Panc1 (cell line): ENCODE data around the gene LIPN. TPM values are rescaled to one million over a fixed set of nuclear protein-coding genes. Genes with fewer than 3 reads are reported as not detected.

Experiments
- ATAC-seq: fragments of 200-7000 bp; cut with Tn5 transposase; 2 replicates; pipeline ENCODE4 v1.9.1; 2020; ENCODE audit warnings: mild to moderate bottlenecking, moderate library complexity
- BruUV-seq: library from RNA; stranded (reverse); fragments of 400-500 nt; replicated peaks from 2 replicates; lab custom pipeline; 2021; lab: Mats Ljungman, UMichigan
- CTCF ChIA-PET: fragments of 300-600 bp; sonication (Branson Sonifier 250); formaldehyde crosslinking; loops from one replicate; lab custom pipeline; 2022; ENCODE audit warnings: antibody characterized with exemption; lab: Charles Lee
- POLR2A ChIA-PET: fragments of 300-600 bp; sonication (Branson Sonifier 250); formaldehyde crosslinking; loops from one replicate; lab custom pipeline; 2022; ENCODE audit warnings: antibody characterized with exemption; lab: Charles Lee
- DNase-seq: peaks from one replicate; pipeline ENCODE4 v3.0.0-alpha.2; 2010; ENCODE audit warnings: low read depth, low spot score
- H3K27ac ChIP-seq: 2 replicates; pipeline ENCODE4 v1.5.1; 2011; ENCODE audit warnings: mild to moderate bottlenecking, low read length, inconsistent platforms
- H3K27me3 ChIP-seq: fragments of 200-500 bp; sonication (Bioruptor generic); 2 replicates; pipeline ENCODE4 v1.6.0; 2014; ENCODE audit warnings: low read length, inconsistent platforms; ENCODE audit not compliant: control insufficient read depth, insufficient read depth
- H3K36me3 ChIP-seq: fragments of 200-500 bp; sonication (Bioruptor generic); 2 replicates; pipeline ENCODE4 v1.5.1; 2014; ENCODE audit warnings: inconsistent platforms, mild to moderate bottlenecking, low read length, moderate library complexity; ENCODE audit not compliant: control insufficient read depth, insufficient read depth
- H3K4me1 ChIP-seq: 2 replicates; pipeline ENCODE4 v1.5.1; 2011; ENCODE audit warnings: inconsistent platforms, mild to moderate bottlenecking, low read length, moderate library complexity; ENCODE audit not compliant: control insufficient read depth, insufficient read depth
- H3K4me3 ChIP-seq, 2 experiments: 2 replicates each; pipeline ENCODE4 v1.5.1; 2011 to 2012; ENCODE audit warnings: low read depth in 2 of 2, low read length in 2 of 2, mild to moderate bottlenecking in 2 of 2, inconsistent platforms in 1 of 2, moderate library complexity in 1 of 2
- H3K9me3 ChIP-seq: fragments of 200-500 bp; sonication (Bioruptor generic); 2 replicates; pipeline ENCODE4 v1.5.1; 2014; ENCODE audit warnings: low read depth, mild to moderate bottlenecking, inconsistent platforms, low read length, moderate library complexity; ENCODE audit not compliant: control insufficient read depth, insufficient read depth
- POLR2AphosphoS5 ChIP-seq: IDR thresholded peaks from 2 replicates; pipeline ENCODE4 v1.6.1; 2012; ENCODE audit warnings: mild to moderate bottlenecking, low read depth, low read length, moderate library complexity
- SIN3A ChIP-seq: IDR thresholded peaks from 2 replicates; pipeline ENCODE4 v1.6.1; 2012; ENCODE audit warnings: low read depth, mild to moderate bottlenecking, low read length, moderate library complexity, borderline replicate concordance; ENCODE audit not compliant: insufficient read depth
- TCF7L2 ChIP-seq: IDR thresholded peaks from 2 replicates; pipeline ENCODE4 v1.6.1; 2011; ENCODE audit warnings: mild to moderate bottlenecking, low read depth, low read length, inconsistent platforms
- in situ Hi-C: cut with HindIII; loops from 2 replicates; pipeline ENCODE4 v1.10.0; 2016; ENCODE audit warnings: low sequenced_read_pairs, low pct_unique_long_range_greater_than_20kb
- intact Hi-C: fragments of 100-400 bp; cut with micrococcal nuclease; formaldehyde crosslinking; loops from one replicate; pipeline ENCODE4 v1.10.0; 2022; ENCODE audit not compliant: unreplicated experiment
- total RNA-seq: library from RNA; stranded (reverse); gene quantifications from one replicate; pipeline ENCODE4 v1.2.1, GENCODE V29; 2021; ENCODE audit not compliant: unreplicated experiment
- TF ChIP-seq, protein P1 (sequence below): fragments of 450-650 bp; IDR thresholded peaks from 2 replicates; pipeline ENCODE4 v1.5.1; 2017; ENCODE audit warnings: mild to moderate bottlenecking
- TF ChIP-seq, protein P2 (sequence below), 2 experiments: IDR thresholded peaks; 2 replicates each; pipeline ENCODE4 v1.6.1; 2011 to 2012; ENCODE audit warnings: low read depth in 2 of 2, control low read depth in 1 of 2, low read length in 1 of 2, mild to moderate bottlenecking in 1 of 2, moderate library complexity in 1 of 2; ENCODE audit not compliant: insufficient read depth in 1 of 2

The LIPN gene
- total RNA-seq, 1 experiment from 2014 or later: not detected

DNA sequence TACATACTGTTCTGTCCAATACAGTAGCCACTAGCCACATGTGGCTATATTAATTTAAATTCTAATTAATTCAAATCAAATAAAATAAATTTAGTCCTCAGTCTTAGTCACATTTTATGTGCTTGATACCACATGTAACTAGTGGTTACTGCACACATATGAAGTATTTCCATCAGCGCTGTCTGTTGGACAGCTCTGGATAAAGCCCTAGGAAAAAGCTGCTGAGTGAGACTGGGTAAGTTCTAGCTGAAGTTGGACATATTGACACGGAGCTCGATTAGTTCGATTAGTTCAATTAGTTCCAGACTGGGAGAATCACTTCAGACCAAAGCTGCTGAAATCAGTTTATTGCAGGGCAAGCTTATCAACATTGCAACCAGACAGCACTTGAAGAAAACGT is 27.6 kb downstream of the LIPN start:
- ATAC-seq (no peak), DNase-seq (no peak)
- H3K36me3 ChIP-seq: no peaks in the 10 kb centered on the region
- TF ChIP-seq POLR2AphosphoS5: no peak
- TF ChIP-seq, protein P1, sequence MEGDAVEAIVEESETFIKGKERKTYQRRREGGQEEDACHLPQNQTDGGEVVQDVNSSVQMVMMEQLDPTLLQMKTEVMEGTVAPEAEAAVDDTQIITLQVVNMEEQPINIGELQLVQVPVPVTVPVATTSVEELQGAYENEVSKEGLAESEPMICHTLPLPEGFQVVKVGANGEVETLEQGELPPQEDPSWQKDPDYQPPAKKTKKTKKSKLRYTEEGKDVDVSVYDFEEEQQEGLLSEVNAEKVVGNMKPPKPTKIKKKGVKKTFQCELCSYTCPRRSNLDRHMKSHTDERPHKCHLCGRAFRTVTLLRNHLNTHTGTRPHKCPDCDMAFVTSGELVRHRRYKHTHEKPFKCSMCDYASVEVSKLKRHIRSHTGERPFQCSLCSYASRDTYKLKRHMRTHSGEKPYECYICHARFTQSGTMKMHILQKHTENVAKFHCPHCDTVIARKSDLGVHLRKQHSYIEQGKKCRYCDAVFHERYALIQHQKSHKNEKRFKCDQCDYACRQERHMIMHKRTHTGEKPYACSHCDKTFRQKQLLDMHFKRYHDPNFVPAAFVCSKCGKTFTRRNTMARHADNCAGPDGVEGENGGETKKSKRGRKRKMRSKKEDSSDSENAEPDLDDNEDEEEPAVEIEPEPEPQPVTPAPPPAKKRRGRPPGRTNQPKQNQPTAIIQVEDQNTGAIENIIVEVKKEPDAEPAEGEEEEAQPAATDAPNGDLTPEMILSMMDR: no peak
- TF ChIP-seq TCF7L2: no peak
- TF ChIP-seq, protein P2, sequence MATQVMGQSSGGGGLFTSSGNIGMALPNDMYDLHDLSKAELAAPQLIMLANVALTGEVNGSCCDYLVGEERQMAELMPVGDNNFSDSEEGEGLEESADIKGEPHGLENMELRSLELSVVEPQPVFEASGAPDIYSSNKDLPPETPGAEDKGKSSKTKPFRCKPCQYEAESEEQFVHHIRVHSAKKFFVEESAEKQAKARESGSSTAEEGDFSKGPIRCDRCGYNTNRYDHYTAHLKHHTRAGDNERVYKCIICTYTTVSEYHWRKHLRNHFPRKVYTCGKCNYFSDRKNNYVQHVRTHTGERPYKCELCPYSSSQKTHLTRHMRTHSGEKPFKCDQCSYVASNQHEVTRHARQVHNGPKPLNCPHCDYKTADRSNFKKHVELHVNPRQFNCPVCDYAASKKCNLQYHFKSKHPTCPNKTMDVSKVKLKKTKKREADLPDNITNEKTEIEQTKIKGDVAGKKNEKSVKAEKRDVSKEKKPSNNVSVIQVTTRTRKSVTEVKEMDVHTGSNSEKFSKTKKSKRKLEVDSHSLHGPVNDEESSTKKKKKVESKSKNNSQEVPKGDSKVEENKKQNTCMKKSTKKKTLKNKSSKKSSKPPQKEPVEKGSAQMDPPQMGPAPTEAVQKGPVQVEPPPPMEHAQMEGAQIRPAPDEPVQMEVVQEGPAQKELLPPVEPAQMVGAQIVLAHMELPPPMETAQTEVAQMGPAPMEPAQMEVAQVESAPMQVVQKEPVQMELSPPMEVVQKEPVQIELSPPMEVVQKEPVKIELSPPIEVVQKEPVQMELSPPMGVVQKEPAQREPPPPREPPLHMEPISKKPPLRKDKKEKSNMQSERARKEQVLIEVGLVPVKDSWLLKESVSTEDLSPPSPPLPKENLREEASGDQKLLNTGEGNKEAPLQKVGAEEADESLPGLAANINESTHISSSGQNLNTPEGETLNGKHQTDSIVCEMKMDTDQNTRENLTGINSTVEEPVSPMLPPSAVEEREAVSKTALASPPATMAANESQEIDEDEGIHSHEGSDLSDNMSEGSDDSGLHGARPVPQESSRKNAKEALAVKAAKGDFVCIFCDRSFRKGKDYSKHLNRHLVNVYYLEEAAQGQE (IDR thresholded peaks at IDR 0.05; ENCODE audit: insufficient read depth in 1 of 2, low read depth in 2 of 2, low read length in 1 of 2): no peak
- no peak for TF ChIP-seq SIN3A
- no peak overlapping the region for H3K27ac ChIP-seq
- ChIA-PET CTCF (no interaction called here), POLR2A (no interaction called here)
- H3K4me1 ChIP-seq: no peaks in the 10 kb centered on the region
- no TSS peak for BruUV-seq
- H3K27me3 ChIP-seq: no peaks in the 10 kb centered on the region
- no peak overlapping the region for H3K4me3 ChIP-seq
- in situ Hi-C loops (no loop called here), intact Hi-C loops (no loop called here)
- no peaks in the 10 kb centered on the region for H3K9me3 ChIP-seq

DNA sequence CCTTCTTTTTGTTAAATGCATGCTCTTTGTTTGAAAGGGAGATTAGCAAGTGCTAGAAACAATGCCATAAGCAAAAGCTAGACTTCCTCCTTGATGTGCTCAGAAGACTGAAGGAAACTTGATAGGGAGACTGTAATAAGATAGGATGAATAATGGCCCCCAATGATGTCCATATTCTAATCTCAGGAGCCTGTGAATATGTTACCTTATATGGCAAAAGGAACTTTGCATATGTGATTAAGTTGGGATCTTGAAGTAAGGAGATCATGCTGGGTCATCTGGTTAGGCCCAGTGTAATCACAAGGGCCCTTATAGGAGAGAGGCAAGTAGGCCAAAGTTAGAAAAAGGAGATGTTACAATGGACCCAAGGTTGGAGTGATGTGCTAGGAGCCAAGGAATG is 29.1 kb downstream of the LIPN start:
- no TSS peak for BruUV-seq
- H3K27me3 ChIP-seq: no peaks in the 10 kb centered on the region
- POLR2A ChIA-PET: no interaction called here
- in situ Hi-C loops: no loop called here
- intact Hi-C loops: no loop called here
- H3K27ac ChIP-seq: no peak overlapping the region
- CTCF ChIA-PET: no interaction called here
- TF ChIP-seq POLR2AphosphoS5 (no peak), SIN3A (no peak), TCF7L2 (no peak)
- TF ChIP-seq, protein P1: no peak
- TF ChIP-seq, protein P2 (IDR thresholded peaks at IDR 0.05; ENCODE audit: insufficient read depth in 1 of 2, low read depth in 2 of 2, low read length in 1 of 2): no peak
- peaks cover 3% of the 10 kb centered on the region; the same call in 1 of the 2 replicates for H3K4me1 ChIP-seq
- DNase-seq (no peak), ATAC-seq (no peak)
- H3K9me3 ChIP-seq: no peaks in the 10 kb centered on the region
- no peak overlapping the region for H3K4me3 ChIP-seq
- H3K36me3 ChIP-seq: no peaks in the 10 kb centered on the region
